HTR-8/SVneo (cell line): ENCODE results near the gene THSD4.
A peak's percentile ranks its signal among the peaks of the same experiment; 100 is the strongest.

Source experiments
- DNase-seq: peaks from one replicate; pipeline ENCODE4 v3.0.0; 2011; ENCODE audit warnings: low spot score, mixed read lengths; ENCODE audit not compliant: insufficient read length
- FAIRE-seq: peaks from 2 replicates; lab custom pipeline; 2011; peaks lifted over from hg19 to GRCh38; lab: Jason Lieb, UNC

THSD4 gene

DNA sequence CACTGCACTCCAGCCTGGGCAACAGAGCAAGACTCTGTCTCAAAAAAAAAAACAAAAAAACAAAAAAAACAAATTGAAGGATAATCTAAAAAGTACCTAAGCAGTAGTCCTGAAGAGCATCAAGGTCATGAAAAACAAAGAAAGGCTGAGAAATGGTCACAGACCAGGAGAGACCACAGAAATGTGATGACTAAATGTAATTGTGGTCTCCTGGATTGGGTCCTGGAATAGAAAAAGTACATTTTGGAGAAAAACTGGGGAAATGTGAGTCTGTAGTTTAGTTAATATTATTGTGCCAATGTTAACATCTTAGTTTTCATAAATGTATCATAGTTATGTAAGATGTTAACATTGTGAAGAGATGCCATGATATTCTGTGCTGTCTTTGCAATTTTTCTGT is 427.6 kb downstream of the THSD4 start:
- FAIRE-seq (no peak), DNase-seq (no peak)

DNA sequence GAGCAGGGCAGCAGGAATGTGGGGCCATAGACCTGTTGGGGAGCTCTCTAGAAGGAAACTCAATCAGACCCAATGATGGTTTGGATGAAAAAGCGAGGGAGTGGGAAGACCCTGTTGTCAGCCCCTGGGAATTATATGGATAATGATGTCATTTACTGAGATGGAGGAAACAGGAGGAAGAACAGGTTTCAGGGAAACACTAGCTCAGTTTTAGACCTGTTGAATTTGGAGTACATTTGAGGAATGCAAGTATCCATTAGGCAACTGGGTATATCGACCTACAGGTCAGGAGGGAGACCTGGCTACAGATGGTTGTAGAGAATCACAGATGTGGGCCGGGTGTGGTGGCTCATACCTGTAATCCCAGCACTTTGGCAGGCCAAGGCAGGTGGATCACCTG is 428.1 kb downstream of the THSD4 start:
- FAIRE-seq (no peak), DNase-seq (no peak)

DNA sequence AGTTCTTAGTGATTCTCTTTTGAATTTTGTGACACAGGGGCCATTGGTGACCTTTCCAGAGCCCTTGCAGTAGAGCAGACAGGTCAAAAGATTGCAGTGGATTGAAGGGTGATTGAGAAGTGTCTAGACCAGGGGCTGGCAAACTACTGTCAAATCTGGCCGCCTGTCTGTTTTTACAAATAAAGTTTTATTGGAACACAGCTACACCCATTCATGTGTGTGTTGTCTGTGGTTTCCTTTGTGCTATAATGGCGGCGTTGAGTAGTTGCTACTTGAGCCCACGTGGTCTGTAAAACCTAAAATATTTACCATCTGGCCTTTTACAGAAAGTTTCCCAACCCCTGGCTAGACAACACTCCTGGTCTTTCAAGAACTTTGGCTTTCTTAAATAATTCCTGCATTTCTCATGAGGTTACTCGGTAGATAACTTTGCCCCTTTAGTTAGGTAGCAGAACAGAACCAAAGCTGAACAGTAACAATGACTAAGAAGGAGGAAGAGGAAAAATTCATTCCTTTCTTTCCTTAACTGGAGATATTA is 430.0 kb downstream of the THSD4 start:
- DNase-seq, result no peak
- FAIRE-seq, result no peak

DNA sequence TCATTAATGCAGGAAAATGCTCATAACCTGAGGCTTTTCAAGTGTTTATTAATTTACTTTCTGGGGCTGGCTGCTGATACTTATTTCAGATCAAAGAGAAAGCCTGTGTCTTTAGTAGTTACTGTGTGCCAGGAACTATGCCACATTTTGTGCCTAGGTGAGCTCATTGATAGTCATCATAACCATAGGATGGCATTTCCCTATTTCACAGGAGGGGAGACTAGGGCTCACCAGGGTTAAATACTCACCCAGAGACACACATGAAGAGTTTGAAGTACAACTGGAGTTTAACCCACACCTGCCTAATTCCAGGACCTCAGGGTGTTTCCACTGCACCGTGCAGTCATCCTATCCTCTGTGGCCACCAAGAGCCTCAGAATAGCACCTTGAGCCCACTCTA is 430.7 kb downstream of the THSD4 start:
- DNase-seq, result no peak
- FAIRE-seq, result no peak

DNA sequence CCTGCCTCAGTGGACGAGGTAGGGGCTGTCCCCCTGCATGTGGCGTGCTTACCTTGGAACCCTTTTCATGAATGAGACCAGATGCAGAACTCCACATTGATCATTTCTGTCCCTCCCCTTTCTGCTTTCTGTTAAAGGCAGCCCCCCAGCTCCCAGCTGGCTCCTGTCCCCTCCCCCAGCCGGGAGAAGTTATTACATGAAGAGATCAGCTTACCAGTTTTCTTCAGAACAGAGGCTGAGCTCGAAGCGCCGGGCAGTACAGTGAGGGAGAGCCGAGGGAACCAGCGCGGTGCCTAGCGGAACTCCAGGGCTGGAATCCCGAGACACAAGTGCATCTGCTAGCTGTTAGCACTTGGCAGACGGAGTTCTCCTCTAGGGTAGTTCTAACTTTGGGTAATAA is 431.7 kb downstream of the THSD4 start:
- DNase-seq, result no peak
- no peak for FAIRE-seq

DNA sequence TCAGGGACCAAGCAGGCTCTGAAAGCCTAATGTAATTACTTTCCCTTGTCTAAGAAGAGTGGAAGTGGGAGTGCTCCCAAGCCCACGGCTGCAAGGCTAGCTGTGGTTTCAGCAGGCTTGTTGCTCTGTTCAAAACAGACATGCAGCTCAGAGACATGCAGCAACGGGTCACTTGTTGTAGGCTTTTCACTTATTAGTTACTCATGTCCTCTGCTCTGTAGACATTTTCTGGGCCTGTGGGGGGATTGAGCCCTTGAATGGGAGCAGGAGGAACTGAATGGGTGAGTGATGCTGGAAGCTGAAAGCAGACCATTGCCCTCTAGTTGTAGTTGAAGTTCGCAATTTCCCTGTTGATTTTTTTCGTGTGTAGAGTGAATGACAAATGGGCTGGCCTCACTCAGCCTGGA is 433.1 kb downstream of the THSD4 start:
- no peak for DNase-seq
- no peak for FAIRE-seq

DNA sequence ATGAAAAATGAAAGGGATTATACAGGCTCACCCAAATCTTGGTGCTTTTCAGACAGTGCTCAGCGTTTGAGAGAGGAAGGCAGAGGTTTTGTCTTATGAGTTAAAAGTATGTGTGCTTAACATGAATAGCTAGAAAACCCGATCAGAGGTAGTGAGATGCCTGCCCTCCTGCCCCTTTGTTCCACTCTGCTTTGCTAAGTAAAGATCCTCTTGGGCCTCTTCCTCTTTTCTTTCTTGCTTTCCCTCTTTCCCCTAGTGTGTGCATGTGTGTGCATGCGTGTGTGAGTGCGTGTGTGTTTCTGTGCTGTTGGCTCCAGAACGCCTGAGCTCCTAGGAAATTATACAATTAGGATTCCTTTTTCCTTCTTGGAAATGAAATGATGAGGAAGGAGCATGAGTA is 433.8 kb downstream of the THSD4 start:
- DNase-seq, result no peak
- FAIRE-seq, result no peak

DNA sequence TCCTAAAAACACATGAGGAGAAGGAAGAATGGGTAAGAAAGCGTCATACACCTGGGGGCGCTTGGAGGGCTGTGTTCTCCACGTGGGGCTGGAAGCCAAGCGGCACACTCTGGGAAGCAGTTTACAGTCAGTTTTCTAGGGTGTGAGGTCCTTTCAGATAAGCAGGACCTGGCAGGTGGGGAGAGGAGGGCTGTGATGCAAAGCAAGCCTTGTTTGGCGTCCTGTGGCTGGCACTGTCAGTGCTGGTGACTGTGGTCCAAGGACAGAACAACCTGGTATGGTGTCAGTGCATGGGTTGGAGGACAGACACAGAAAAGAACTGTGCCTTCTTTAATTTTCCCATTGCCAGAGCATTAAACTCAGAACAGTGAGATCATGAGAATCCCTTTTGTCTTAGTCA is 434.4 kb downstream of the THSD4 start:
- no peak for DNase-seq
- FAIRE-seq, result no peak

DNA sequence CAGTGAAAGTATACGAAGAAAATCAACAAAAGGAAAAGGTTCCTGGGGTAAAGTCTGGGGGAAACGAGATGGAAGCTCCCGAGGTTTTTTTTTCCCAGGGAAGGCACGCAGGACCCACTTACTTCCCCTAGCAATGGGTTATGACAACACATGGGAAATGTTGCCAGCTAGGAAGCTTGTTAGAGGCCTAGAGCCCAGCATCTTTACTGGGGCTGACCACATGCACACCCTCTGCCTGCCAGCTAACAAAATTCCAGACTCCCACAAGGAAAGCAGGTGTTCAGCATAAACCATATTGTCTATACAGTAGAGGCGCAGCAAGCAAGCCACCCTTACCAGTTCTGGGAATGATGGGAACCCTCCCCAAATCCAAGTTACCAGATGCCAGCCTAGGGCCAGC is 436.3 kb downstream of the THSD4 start:
- FAIRE-seq (no peak), DNase-seq (no peak)

DNA sequence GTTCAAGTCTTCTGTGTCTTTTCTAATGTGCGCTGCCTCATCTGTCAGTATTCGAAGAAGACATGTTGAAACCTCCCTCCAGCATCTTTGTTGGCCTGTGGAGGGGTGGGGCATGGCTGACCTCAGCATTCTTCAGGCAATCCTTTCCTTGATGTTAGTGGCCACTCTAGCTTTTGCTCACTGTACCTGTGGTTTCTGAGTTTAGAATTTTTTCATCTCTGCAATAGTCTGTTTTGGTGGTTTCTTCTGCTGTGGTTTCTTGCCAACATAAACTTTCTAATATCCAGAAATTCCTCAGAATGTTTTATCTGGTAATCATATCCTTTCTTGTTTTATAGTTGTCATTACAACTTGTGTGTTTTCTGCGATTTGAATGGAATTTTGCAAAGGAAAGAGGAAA is 443.8 kb downstream of the THSD4 start:
- DNase-seq (peak; percentile 40), FAIRE-seq (no peak)

DNA sequence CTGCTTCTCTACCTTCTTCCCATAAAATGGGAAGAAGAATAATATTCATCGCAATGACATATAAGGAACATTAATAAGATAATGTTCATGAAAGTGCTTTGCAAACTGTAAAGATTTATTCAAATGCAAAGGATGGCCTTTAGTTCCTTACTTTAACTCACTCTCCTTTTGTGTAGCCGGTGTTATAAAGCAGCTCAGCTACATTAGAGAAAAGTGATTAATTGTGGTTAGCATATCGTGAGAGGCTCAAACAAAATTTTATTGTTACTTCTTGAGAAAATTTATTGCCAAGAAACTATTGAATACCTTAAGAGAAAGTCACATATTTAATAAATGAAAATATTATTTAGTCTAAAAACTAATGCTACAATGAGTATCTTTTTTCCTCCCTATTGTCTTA is 444.3 kb downstream of the THSD4 start:
- DNase-seq, result no peak
- FAIRE-seq, result no peak

DNA sequence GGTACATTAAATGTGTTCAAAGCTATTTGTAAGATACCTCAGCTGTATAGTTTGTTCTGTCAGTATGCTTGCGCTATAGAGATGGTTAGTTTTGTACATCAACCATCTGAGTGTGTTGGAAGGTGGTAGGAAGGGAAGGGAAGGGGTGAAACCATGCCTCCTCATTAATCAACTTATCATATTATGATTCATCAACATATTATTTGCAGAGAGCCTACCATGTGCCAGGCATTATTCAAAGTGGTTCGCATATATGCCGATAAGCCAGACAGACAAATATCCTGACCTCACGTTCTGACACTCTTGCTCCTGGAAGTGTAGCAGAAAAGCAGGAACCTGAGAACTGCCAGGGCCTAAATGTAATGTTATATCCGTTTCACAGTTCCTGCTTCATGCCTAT is 447.0 kb downstream of the THSD4 start:
- no peak for FAIRE-seq

DNA sequence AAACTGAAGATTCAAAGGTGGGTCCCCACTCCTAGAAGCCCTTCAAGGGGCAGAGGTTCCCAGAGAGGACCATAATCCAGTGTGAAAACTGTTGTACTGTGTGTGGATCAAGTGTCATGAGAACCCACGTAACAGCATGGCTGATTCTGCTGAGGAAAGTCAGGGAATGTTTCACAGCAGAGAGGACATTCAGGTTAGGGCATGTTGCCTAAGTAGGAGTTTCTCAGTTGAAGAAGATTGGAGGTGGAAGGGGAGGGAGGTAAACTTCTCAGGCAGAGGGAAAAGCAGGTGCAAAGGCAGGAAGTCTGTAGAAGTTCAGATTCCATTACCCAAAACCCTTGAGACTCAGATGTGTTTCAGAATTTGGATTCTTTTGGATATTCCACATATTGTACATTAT is 448.9 kb downstream of the THSD4 start:
- DNase-seq (no peak), FAIRE-seq (no peak)

More for the DNA sequence above, 447.0 kb downstream of the THSD4 start:
- DNase-seq, result no peak

DNA sequence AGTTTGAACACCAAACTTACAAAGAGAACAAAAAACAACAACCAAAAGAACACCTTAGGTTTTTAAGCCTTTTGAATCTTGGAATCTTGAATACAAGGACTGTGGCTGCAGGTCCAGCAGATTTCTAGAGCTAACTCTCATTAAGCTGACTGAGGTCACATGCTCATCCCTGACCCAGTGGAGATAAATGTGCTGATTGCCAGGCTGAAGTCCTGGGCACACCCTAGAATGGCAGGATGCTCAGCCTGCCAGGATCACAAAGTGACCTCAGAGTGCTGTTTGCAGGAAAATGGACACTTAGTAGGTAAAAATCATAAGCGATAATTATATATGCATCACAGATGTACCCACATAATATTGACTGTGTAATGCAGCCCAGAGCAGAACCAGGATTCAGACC is 449.7 kb downstream of the THSD4 start:
- FAIRE-seq (no peak), DNase-seq (no peak)

DNA sequence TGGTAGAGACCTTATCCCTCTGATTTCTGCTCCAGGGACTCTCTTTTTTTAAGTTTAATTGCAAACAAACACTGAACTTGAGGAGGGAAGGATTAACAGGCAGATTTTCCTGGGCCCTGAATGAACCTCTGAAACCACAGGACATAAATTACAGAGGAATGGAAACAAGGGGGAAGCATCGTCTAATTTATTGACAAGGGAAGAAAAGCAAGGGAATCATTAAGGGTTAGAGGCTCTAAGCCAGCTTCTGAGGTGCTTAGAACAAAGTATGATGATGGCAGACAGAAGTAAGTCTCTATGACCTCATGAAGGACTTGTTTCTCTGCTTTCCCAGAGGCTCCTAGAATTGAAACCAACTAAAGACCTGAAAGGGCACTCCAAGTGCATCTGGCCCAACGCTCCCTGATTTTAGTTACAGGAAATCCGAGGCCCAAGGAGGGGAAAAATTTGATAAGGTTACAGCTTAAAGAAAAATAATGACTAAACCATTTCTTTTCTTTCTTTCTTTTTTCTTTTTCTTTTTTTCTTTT is 450.4 kb downstream of the THSD4 start:
- FAIRE-seq (no peak), DNase-seq (no peak)

DNA sequence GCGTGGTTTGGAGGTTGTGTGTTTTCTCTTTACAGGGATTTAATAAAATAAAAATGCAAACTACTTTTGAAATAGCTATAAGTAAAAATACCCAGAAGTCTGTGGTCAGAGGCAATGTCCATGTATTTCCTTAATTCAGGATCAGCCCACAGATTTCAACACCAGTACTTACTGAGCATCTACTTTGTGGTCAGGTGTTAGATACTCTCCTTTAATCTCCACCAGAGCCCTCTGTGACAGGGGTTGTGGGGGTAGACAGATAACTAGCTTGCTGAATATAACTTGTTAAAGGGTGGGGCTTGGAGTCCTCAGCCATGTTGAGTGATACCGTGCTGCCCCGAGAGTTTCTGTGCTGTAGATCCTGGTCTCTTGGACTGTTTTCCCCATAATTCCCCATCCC is 451.0 kb downstream of the THSD4 start:
- no peak for FAIRE-seq
- no peak for DNase-seq

DNA sequence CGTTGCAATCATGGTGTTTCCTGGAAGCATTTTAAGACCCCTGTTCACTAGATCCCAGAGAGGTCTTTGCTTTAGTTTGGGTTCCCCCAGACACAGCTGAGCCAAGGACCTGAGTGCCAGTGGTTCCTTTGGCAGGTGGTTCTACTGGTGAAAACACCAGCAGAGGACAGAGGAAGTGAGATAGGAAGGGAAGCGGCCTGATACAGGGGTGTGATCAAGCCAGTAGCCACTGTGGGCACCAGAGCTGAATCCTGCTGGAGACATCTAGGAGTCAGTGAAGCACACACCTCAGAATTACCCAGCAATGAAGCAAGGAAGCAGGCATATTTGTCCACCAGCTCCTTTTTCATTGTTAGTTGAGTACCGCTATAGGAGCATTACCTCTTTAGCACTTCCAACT is 451.9 kb downstream of the THSD4 start:
- DNase-seq (no peak), FAIRE-seq (no peak)

DNA sequence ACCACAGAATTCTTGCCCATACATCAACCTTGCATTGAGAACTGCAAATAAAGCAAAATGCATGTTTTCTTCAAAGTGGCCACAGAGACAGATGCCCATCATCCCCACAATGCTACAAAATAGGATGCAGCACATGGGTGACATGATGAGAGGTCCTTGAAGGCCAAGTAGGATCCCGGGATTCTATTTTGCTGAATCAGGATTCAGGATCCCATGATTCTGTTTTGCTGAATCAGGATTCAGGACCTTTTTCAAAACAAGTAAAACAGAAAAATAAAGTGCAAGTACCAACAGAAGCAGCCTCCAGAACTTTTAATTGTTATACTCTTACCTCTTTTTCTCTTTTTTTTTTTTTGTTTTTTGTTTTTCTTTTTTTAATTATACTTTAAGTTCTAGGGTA is 453.0 kb downstream of the THSD4 start:
- FAIRE-seq (no peak), DNase-seq (no peak)

DNA sequence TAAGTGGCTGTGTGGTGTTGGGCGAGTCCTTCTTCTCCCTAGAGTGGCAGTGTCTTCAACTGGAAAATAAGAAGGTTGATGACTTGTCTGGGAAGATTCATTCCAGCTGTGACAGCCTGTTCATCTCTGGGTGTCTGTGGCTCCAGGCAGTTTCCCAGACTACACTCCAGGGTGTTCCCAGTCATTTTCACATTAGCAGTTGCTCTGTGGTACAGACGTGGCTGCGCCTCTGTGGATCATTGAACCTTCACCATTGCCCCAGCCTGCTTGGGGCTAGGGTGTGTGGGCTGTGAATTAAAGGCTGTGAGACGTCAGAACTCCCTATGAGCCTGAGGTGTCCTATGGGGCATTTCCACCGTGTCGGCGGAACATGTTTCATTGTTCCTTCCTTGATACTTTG is 455.5 kb downstream of the THSD4 start:
- peak; percentile 49 for FAIRE-seq
- no peak for DNase-seq

DNA sequence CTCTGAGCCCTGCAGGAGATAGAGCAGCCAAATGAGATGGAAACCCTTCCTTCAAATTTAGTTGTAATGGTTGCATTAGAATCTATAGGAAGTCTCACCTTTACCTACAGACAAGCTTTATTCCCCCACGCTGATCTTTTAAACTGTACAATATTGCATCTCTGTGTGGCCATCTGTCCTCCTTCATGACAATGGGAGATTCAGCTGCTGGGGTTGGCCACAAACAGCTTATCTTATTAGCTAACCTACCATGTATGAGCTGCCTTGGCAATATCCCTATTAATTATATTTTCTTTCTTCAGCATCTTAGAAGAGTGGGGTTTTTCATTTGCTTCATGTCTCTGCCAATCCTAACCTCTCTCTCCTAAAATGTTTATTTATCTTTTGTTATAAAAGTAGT is 456.4 kb downstream of the THSD4 start:
- DNase-seq (no peak), FAIRE-seq (no peak)

DNA sequence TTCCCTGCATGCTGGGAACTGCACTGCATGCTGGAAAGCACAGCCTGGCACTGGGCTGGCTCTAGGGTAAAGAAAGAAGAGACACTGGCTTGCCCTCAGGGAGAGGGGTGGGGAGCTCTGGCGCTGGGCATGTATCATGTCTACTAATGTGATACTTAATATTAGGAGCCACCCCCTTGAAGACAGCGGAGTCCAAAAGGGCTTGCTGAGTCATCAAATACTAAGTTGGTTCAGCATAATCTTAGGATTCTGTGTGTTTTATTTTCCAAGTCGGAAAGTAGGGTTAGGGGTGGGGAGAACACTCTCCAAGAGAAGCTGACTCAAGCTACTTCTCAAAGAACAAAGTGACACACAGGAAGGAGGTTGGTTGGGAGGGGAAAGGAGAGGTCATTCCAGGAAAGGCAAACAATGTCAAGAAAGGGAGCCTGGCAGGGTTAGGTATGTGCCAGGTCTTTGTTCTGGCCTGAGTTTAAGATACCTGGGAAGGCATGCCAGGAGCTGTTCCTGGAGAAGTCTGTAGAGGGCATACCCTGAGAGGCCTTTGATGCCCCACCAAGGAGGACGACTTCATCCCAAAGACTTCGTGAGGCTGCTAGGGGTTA is 457.3 kb downstream of the THSD4 start:
- DNase-seq, result no peak
- no peak for FAIRE-seq

DNA sequence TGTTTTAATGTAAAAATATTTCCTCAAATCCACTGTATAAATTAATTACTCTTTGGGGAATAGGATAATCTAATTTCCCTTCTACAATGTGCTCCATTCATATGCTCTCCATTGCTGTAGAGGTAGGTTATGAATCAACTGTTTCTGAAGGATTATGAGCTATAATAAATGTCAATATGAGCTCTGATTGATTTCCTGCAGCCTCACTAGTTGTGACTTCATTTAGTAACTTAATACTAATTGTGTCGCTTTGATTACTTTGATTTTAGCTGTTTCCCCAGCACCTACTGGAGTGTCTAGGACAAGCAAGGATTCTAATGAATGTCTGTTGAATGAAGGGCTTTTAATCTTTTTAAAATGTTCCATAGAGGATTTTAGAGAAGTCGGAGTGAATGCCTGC is 458.3 kb downstream of the THSD4 start:
- FAIRE-seq, result no peak
- DNase-seq, result no peak
